Neural cell (in vitro differentiated cells): ENCODE measurements around the gene PRRG3.

Experiments
- EP300 ChIP-seq: fragments of 450-650 bp; conservative IDR thresholded peaks from 2 replicates; pipeline ENCODE4 v1.6.1; 2014; ENCODE audit warnings: antibody characterized with exemption, mild to moderate bottlenecking, moderate library complexity; ENCODE audit not compliant: poor library complexity, severe bottlenecking
- EZH2 ChIP-seq: fragments of 200-600, 300-800 bp; shearing (Covaris generic), sonication (generic); IDR thresholded peaks from 2 replicates; pipeline ENCODE4 v1.6.1; 2014; ENCODE audit warnings: antibody characterized with exemption, low read length, borderline replicate concordance, mild to moderate bottlenecking; ENCODE audit not compliant: insufficient read depth, poor library complexity, severe bottlenecking
- MXI1 ChIP-seq: fragments of 450-650 bp; conservative IDR thresholded peaks from 2 replicates; pipeline ENCODE4 v1.6.1; 2014; ENCODE audit warnings: antibody characterized with exemption, mild to moderate bottlenecking; ENCODE audit not compliant: poor library complexity, severe bottlenecking
- POLR2AphosphoS5 ChIP-seq: IDR thresholded peaks from 2 replicates; pipeline ENCODE4 v1.6.1; 2012
- RAD21 ChIP-seq: fragments of 450-650 bp; conservative IDR thresholded peaks from 2 replicates; pipeline ENCODE4 v1.6.1; 2014; ENCODE audit warnings: antibody characterized with exemption, mild to moderate bottlenecking, moderate library complexity
- SMC3 ChIP-seq: fragments of 450-650 bp; conservative IDR thresholded peaks from 2 replicates; pipeline ENCODE4 v1.6.1; 2014; ENCODE audit warnings: antibody characterized with exemption, mild to moderate bottlenecking, moderate library complexity; ENCODE audit not compliant: poor library complexity
- TAF1 ChIP-seq: IDR thresholded peaks from 2 replicates; pipeline ENCODE4 v1.6.1; 2012; ENCODE audit warnings: low read depth
- TF ChIP-seq, protein P1 (sequence below): fragments of 450-650 bp; IDR thresholded peaks from 2 replicates; pipeline ENCODE4 v1.5.1; 2014; ENCODE audit warnings: antibody characterized with exemption, mild to moderate bottlenecking, moderate library complexity; ENCODE audit not compliant: poor library complexity, severe bottlenecking
- TF ChIP-seq, protein P2 (sequence below): IDR thresholded peaks from 2 replicates; pipeline ENCODE4 v1.6.1; 2012; ENCODE audit warnings: borderline replicate concordance

DNA sequence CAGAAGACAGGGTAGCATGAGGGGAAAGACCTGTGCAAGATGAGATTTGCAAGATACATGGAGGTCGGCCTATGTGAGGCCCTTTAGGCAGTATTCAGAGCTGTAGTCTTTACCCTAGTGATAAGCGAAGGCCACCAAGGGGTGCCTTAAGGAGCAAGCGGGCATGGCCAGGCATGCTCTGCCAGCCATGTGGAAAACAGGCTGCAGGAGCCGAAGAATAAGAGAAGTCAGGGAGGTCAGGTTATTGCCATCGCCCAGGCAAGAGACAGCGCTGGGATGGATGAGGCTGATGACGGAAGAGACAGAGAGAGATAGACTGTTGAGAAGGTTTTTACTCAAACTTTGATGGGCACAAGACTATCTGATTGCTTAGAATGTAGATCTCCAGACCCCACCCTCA lies 13.6 kb downstream of the PRRG3 start:
- TF ChIP-seq EZH2 (no peak), EP300 (no peak), RAD21 (no peak), SMC3 (no peak), POLR2AphosphoS5 (no peak), MXI1 (no peak), TAF1 (no peak)
- TF ChIP-seq, protein P1, sequence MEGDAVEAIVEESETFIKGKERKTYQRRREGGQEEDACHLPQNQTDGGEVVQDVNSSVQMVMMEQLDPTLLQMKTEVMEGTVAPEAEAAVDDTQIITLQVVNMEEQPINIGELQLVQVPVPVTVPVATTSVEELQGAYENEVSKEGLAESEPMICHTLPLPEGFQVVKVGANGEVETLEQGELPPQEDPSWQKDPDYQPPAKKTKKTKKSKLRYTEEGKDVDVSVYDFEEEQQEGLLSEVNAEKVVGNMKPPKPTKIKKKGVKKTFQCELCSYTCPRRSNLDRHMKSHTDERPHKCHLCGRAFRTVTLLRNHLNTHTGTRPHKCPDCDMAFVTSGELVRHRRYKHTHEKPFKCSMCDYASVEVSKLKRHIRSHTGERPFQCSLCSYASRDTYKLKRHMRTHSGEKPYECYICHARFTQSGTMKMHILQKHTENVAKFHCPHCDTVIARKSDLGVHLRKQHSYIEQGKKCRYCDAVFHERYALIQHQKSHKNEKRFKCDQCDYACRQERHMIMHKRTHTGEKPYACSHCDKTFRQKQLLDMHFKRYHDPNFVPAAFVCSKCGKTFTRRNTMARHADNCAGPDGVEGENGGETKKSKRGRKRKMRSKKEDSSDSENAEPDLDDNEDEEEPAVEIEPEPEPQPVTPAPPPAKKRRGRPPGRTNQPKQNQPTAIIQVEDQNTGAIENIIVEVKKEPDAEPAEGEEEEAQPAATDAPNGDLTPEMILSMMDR: no peak
- TF ChIP-seq, protein P2, sequence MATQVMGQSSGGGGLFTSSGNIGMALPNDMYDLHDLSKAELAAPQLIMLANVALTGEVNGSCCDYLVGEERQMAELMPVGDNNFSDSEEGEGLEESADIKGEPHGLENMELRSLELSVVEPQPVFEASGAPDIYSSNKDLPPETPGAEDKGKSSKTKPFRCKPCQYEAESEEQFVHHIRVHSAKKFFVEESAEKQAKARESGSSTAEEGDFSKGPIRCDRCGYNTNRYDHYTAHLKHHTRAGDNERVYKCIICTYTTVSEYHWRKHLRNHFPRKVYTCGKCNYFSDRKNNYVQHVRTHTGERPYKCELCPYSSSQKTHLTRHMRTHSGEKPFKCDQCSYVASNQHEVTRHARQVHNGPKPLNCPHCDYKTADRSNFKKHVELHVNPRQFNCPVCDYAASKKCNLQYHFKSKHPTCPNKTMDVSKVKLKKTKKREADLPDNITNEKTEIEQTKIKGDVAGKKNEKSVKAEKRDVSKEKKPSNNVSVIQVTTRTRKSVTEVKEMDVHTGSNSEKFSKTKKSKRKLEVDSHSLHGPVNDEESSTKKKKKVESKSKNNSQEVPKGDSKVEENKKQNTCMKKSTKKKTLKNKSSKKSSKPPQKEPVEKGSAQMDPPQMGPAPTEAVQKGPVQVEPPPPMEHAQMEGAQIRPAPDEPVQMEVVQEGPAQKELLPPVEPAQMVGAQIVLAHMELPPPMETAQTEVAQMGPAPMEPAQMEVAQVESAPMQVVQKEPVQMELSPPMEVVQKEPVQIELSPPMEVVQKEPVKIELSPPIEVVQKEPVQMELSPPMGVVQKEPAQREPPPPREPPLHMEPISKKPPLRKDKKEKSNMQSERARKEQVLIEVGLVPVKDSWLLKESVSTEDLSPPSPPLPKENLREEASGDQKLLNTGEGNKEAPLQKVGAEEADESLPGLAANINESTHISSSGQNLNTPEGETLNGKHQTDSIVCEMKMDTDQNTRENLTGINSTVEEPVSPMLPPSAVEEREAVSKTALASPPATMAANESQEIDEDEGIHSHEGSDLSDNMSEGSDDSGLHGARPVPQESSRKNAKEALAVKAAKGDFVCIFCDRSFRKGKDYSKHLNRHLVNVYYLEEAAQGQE: no peak
